Fibroblast of lung (primary cell): ENCODE measurements around the gene ST8SIA4. TPM values are rescaled to one million over a fixed set of nuclear protein-coding genes. Genes with fewer than 3 reads are reported as not detected.

Source experiments
- DNase-seq, 2 donors: peaks; one replicate each; pipeline versions ENCODE4 v3.0.0 to v3.0.0-alpha.2; 2010; ENCODE audit warnings: low read depth in 2 of 2
- H2AFZ ChIP-seq: 2 replicates; pipeline ENCODE4 v1.5.1; 2012; ENCODE audit warnings: low read length, control low read depth, inconsistent platforms
- H3K27ac ChIP-seq: 2 replicates; pipeline ENCODE4 v1.5.1; 2011; ENCODE audit warnings: low read length, control low read depth; ENCODE audit not compliant: insufficient read depth
- H3K27me3 ChIP-seq: 2 replicates; pipeline ENCODE4 v1.5.1; 2011; ENCODE audit warnings: mild to moderate bottlenecking, low read length; ENCODE audit not compliant: control insufficient read depth, insufficient read depth
- H3K36me3 ChIP-seq: 2 replicates; pipeline ENCODE4 v1.5.1; 2011; ENCODE audit warnings: low read length; ENCODE audit not compliant: control insufficient read depth, insufficient read depth
- H3K4me1 ChIP-seq: 2 replicates; pipeline ENCODE4 v1.5.1; 2011; ENCODE audit warnings: low read length; ENCODE audit not compliant: control insufficient read depth, insufficient read depth; ENCODE audit errors: extremely low read depth
- H3K4me2 ChIP-seq: 2 replicates; pipeline ENCODE4 v1.5.1; 2011; ENCODE audit warnings: low read length, control low read depth; ENCODE audit not compliant: insufficient read depth; ENCODE audit errors: extremely low read depth
- H3K4me3 ChIP-seq, 4 experiments: fragments of 200-600 bp in 1 of 4; sonication (generic) in 1 of 4; replicated peaks in 1 of 4; 2 replicates each; pipeline ENCODE4 v1.5.1; 2011 to 2016; ENCODE audit warnings: low read length in 4 of 4, low read depth in 3 of 4, mild to moderate bottlenecking in 3 of 4, control low read depth in 2 of 4, inconsistent platforms in 1 of 4, mixed read lengths in 1 of 4; ENCODE audit not compliant: insufficient read depth in 1 of 4; ENCODE audit errors: control extremely low read depth in 1 of 4
- H3K79me2 ChIP-seq: 2 replicates; pipeline ENCODE4 v1.5.1; 2012; ENCODE audit warnings: mild to moderate bottlenecking, low read length, inconsistent platforms; ENCODE audit not compliant: control insufficient read depth, insufficient read depth
- H3K9ac ChIP-seq: 2 replicates; pipeline ENCODE4 v1.5.1; 2011; ENCODE audit warnings: mild to moderate bottlenecking, low read length, control low read depth; ENCODE audit not compliant: insufficient read depth
- H3K9me3 ChIP-seq: 2 replicates; pipeline ENCODE4 v1.5.1; 2012; ENCODE audit warnings: low read depth, low read length; ENCODE audit not compliant: control insufficient read depth, insufficient read depth
- H4K20me1 ChIP-seq: 2 replicates; pipeline ENCODE4 v1.5.1; 2011; ENCODE audit warnings: low read length; ENCODE audit not compliant: control insufficient read depth, insufficient read depth; ENCODE audit errors: extremely low read depth
- CTCF ChIP-seq, 2 donors: IDR thresholded peaks in 1 of 2; conservative IDR thresholded peaks in 1 of 2; 1 replicate in 1 of 2; 2 replicates in 1 of 2; pipeline ENCODE4 v1.5.1; 2011 to 2012; ENCODE audit warnings: low read length in 2 of 2, control low read depth in 1 of 2, inconsistent platforms in 1 of 2, low read depth in 1 of 2, mild to moderate bottlenecking in 1 of 2
- EZH2 ChIP-seq: IDR thresholded peaks from 2 replicates; pipeline ENCODE4 v1.5.1; 2012; ENCODE audit warnings: low read length, control low read depth, mild to moderate bottlenecking; ENCODE audit errors: missing control alignments
- polyA plus RNA-seq, 2 donors: library from polyadenylated mRNA; depleted of rRNA in 1 of 2; stranded (reverse) in 1 of 2; unstranded in 1 of 2; fragments of >200 nt; gene quantifications; 2 replicates each; pipeline ENCODE4 v1.2.1, GENCODE V29; 2011 to 2012; ENCODE audit warnings: missing spikeins in 1 of 2
- total RNA-seq: library from RNA; depleted of rRNA; stranded (reverse); fragments of >200 nt; gene quantifications from 2 replicates; pipeline ENCODE4 v1.2.1, GENCODE V29; 2014

Gene ST8SIA4
- total and polyA plus RNA-seq, 2 donors (not counting 1 experiment from before 2014, with no cell fraction given) = 0.02 to 0.33 TPM

GRCh38 chr5:100771181-100771580, 131.9 kb downstream of the ST8SIA4 start:
- Histone ChIP-seq H2AFZ (no peak overlapping the region), H4K20me1 (no peaks in the 10 kb centered on the region), H3K4me2 (no peak overlapping the region), H3K36me3 (no peaks in the 10 kb centered on the region), H3K4me3 (no peak overlapping the region), H3K9me3 (no peaks in the 10 kb centered on the region), H3K27ac (no peak overlapping the region), H3K4me1 (no peaks in the 10 kb centered on the region), H3K27me3 (no peaks in the 10 kb centered on the region), H3K79me2 (no peaks in the 10 kb centered on the region), H3K9ac (no peak overlapping the region)
- TF ChIP-seq CTCF (conservative IDR thresholded peaks at IDR 0.05 in 1 of 2, IDR thresholded peaks at IDR 0.05 in 1 of 2; ENCODE audit: low read depth in 1 of 2, low read length in 2 of 2) (no peak), EZH2 (no peak)
- DNase-seq = no peak

GRCh38 chr5:100768221-100768620, 134.9 kb downstream of the ST8SIA4 start:
- DNase-seq = no peak
- Histone ChIP-seq H3K4me1 (no peaks in the 10 kb centered on the region), H3K79me2 (no peaks in the 10 kb centered on the region), H3K4me3 (no peak overlapping the region), H3K4me2 (no peak overlapping the region), H3K9ac (no peak overlapping the region), H3K9me3 (no peaks in the 10 kb centered on the region), H3K27me3 (no peaks in the 10 kb centered on the region), H3K36me3 (no peaks in the 10 kb centered on the region), H4K20me1 (no peaks in the 10 kb centered on the region), H2AFZ (no peak overlapping the region), H3K27ac (no peak overlapping the region)
- TF ChIP-seq EZH2 = no peak
- no peak for TF ChIP-seq CTCF (conservative IDR thresholded peaks at IDR 0.05 in 1 of 2, IDR thresholded peaks at IDR 0.05 in 1 of 2; ENCODE audit: low read depth in 1 of 2, low read length in 2 of 2)

- Histone ChIP-seq H3K9me3 (no peaks in the 10 kb centered on the region), H3K27ac (no peak overlapping the region), H3K4me1 (no peaks in the 10 kb centered on the region), H4K20me1 (no peaks in the 10 kb centered on the region), H3K9ac (no peak overlapping the region), H2AFZ (no peak overlapping the region), H3K4me3 (no peak overlapping the region), H3K4me2 (no peak overlapping the region), H3K79me2 (no peaks in the 10 kb centered on the region), H3K36me3 (no peaks in the 10 kb centered on the region), H3K27me3 (no peaks in the 10 kb centered on the region)
- DNase-seq = no peak
- TF ChIP-seq EZH2 (no peak), CTCF (conservative IDR thresholded peaks at IDR 0.05 in 1 of 2, IDR thresholded peaks at IDR 0.05 in 1 of 2; ENCODE audit: low read depth in 1 of 2, low read length in 2 of 2) (no peak)
Measured at GRCh38 chr5:100762995-100763394, 140.1 kb downstream of the ST8SIA4 start.
